HepG2 (cell line): ENCODE data around the gene CYSRT1. TPM values are rescaled to one million over a fixed set of nuclear protein-coding genes. Genes with fewer than 3 reads are reported as not detected.

Experiments
- ARNT ChIP-seq: fragments of 450-650 bp; IDR thresholded peaks from 2 replicates; pipeline ENCODE4 v1.6.1; 2017
- ELF1 ChIP-seq: sonication (generic); formaldehyde crosslinking; IDR thresholded peaks from 2 replicates; pipeline ENCODE4 v1.4.0; 2020; ENCODE audit warnings: missing genetic modification reagents
- HDAC2 ChIP-seq: sonication (generic); formaldehyde crosslinking; IDR thresholded peaks from 2 replicates; pipeline ENCODE4 v1.4.0; 2020; ENCODE audit warnings: missing genetic modification reagents
- KAT7 ChIP-seq: IDR thresholded peaks from 2 replicates; pipeline ENCODE4 v1.6.1; 2018; ENCODE audit warnings: borderline replicate concordance, missing compliant biosample characterization
- KMT2A ChIP-seq: sonication (generic); formaldehyde crosslinking; IDR thresholded peaks from 2 replicates; pipeline ENCODE4 v1.4.0; 2020; ENCODE audit warnings: missing genetic modification reagents
- MTA1 ChIP-seq: sonication (generic); formaldehyde crosslinking; IDR thresholded peaks from 2 replicates; pipeline ENCODE4 v1.4.0; 2020; ENCODE audit warnings: missing genetic modification reagents, mild to moderate bottlenecking, borderline replicate concordance
- NKX3-1 ChIP-seq: sonication (generic); formaldehyde crosslinking; IDR thresholded peaks from 2 replicates; pipeline ENCODE4 v1.5.0; 2020; ENCODE audit warnings: missing genetic modification reagents
- RCOR2 ChIP-seq: IDR thresholded peaks from 2 replicates; pipeline ENCODE4 v1.6.1; 2016; ENCODE audit warnings: missing biosample characterization, missing genetic modification reagents
- SOX13 ChIP-seq, 3 experiments: fragments of 450-650 bp in 1 of 3; sonication (generic) in 1 of 3; formaldehyde crosslinking in 1 of 3; IDR thresholded peaks in 2 of 3; conservative IDR thresholded peaks in 1 of 3; 2 replicates each; pipeline versions ENCODE4 v1.5.0 to v1.6.1; 2016 to 2020; ENCODE audit warnings: antibody characterized with exemption in 1 of 3, mild to moderate bottlenecking in 1 of 3, missing compliant biosample characterization in 1 of 3, missing genetic modification reagents in 1 of 3, moderate library complexity in 1 of 3
- YEATS4 ChIP-seq: sonication (generic); formaldehyde crosslinking; IDR thresholded peaks from 2 replicates; pipeline ENCODE4 v1.4.0; 2020; ENCODE audit warnings: missing genetic modification reagents, borderline replicate concordance
- ZFP90 ChIP-seq: sonication (generic); formaldehyde crosslinking; IDR thresholded peaks from 2 replicates; pipeline ENCODE4 v1.8.0; 2022; ENCODE audit warnings: missing genetic modification reagents, mild to moderate bottlenecking, inconsistent platforms, borderline replicate concordance
- ZNF709 ChIP-seq: sonication (generic); formaldehyde crosslinking; IDR thresholded peaks from 2 replicates; pipeline ENCODE4 v1.5.0; 2020; ENCODE audit warnings: mild to moderate bottlenecking, missing genetic modification reagents
- ZNF772 ChIP-seq: sonication (generic); formaldehyde crosslinking; IDR thresholded peaks from 2 replicates; pipeline ENCODE4 v1.5.0; 2020; ENCODE audit warnings: mild to moderate bottlenecking, missing genetic modification reagents
- polyA plus RNA-seq, 8 experiments: library from polyadenylated mRNA; depleted of rRNA in 3 of 8; stranded (reverse) in 7 of 8; unstranded in 1 of 8; fragments of >200 nt; fragmentation: Illumina TruSeq in 4 of 8; extraction: Trizol in 4 of 8; gene quantifications; 2 replicates each; pipeline versions ENCODE4 v1.2.1 to v1.2.3, GENCODE V29; 2011 to 2016; ENCODE audit warnings: low read depth in 4 of 8, missing spikeins in 1 of 8, mixed read lengths in 1 of 8; ENCODE audit not compliant: insufficient read depth in 1 of 8
- total RNA-seq, 5 experiments: library from RNA; depleted of rRNA; stranded (reverse); fragments of >200 nt; fragmentation: Illumina TruSeq; extraction: Trizol; gene quantifications; 2 replicates each; pipeline ENCODE4 v1.2.3, GENCODE V29; 2016; ENCODE audit warnings: low read depth in 1 of 5
- TF ChIP-seq, protein P1 (sequence below): sonication (generic); formaldehyde crosslinking; IDR thresholded peaks from 2 replicates; pipeline ENCODE4 v1.4.0; 2020; ENCODE audit warnings: mild to moderate bottlenecking, missing genetic modification reagents
- TF ChIP-seq, protein P2 (sequence below): IDR thresholded peaks from 2 replicates; pipeline ENCODE4 v1.6.1; 2016
- TF ChIP-seq, protein P3 (sequence below): sonication (generic); formaldehyde crosslinking; IDR thresholded peaks from 2 replicates; pipeline ENCODE4 v1.5.0; 2020; ENCODE audit warnings: mild to moderate bottlenecking, missing genetic modification reagents, borderline replicate concordance
- TF ChIP-seq, protein P4 (sequence below): sonication (generic); formaldehyde crosslinking; IDR thresholded peaks from 2 replicates; pipeline ENCODE4 v1.5.0; 2020; ENCODE audit warnings: missing genetic modification reagents, mild to moderate bottlenecking, borderline replicate concordance

CYSRT1 gene
- total and polyA plus RNA-seq, 2 of the 13 experiments (the other 11 are each of a cell fraction or from before 2014, with no cell fraction given): 1.5 to 2.1 TPM

DNA sequence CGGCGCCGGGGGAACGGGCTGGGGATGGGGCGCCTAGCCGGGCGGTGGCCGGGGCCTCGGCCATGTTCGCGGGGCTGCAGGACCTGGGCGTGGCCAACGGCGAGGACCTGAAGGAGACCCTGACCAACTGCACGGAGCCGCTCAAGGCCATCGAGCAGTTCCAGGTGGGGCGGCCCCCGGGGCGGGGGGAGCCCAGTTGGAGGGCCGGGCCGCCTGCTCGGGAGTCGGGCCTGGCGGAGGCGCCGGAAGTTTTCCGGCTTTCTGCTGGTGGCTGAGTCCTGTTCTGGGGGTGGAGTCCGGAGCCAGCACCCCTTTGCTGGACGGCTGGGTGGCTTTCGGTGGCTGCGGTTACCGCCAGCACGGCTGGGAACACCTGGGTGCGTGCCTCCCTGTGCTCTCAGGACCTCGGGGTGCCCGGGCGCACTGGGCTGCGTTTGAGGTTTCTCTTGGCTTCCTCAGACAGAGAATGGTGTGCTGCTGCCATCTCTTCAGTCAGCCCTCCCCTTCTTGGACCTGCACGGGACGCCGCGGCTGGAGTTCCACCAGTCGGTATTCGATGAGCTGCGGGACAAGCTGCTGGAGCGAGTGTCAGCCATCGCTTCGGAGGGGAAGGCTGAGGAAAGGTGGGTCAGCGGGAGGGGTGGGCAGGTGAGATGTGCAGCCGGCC is 30.6 kb downstream of the CYSRT1 start (continued):
- TF ChIP-seq, protein P1, sequence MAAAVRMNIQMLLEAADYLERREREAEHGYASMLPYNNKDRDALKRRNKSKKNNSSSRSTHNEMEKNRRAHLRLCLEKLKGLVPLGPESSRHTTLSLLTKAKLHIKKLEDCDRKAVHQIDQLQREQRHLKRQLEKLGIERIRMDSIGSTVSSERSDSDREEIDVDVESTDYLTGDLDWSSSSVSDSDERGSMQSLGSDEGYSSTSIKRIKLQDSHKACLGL: no peak
- TF ChIP-seq MTA1 (CRISPR knock-in tag) (0 out of 2 replicates have a peak, but pooled peaks have one; percentile 17), ZFP90 (no peak), ARNT (no peak), ZNF709 (CRISPR knock-in tag) (no peak), ELF1 (CRISPR knock-in tag) (peak; percentile 24; the same call in 1 of the 2 replicates), KAT7 (CRISPR knock-in tag) (0 out of 2 replicates have a peak, but pooled peaks have one; percentile 17), YEATS4 (CRISPR knock-in tag) (peak; percentile 27), ZNF772 (no peak), RCOR2 (no peak), SOX13 (IDR thresholded peaks at IDR 0.05) (no peak), SOX13 (CRISPR knock-in tag; conservative IDR thresholded peaks at IDR 0.05 in 1 of 2, IDR thresholded peaks at IDR 0.05 in 1 of 2) (no peak), KMT2A (CRISPR knock-in tag) (no peak), HDAC2 (CRISPR knock-in tag) (no peak), NKX3-1 (CRISPR knock-in tag) (no peak)
- TF ChIP-seq, protein P2, sequence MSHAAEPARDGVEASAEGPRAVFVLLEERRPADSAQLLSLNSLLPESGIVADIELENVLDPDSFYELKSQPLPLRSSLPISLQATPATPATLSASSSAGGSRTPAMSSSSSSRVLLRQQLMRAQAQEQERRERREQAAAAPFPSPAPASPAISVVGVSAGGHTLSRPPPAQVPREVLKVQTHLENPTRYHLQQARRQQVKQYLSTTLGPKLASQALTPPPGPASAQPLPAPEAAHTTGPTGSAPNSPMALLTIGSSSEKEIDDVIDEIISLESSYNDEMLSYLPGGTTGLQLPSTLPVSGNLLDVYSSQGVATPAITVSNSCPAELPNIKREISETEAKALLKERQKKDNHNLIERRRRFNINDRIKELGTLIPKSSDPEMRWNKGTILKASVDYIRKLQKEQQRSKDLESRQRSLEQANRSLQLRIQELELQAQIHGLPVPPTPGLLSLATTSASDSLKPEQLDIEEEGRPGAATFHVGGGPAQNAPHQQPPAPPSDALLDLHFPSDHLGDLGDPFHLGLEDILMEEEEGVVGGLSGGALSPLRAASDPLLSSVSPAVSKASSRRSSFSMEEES (CRISPR knock-in tag): no peak
- TF ChIP-seq, protein P3, sequence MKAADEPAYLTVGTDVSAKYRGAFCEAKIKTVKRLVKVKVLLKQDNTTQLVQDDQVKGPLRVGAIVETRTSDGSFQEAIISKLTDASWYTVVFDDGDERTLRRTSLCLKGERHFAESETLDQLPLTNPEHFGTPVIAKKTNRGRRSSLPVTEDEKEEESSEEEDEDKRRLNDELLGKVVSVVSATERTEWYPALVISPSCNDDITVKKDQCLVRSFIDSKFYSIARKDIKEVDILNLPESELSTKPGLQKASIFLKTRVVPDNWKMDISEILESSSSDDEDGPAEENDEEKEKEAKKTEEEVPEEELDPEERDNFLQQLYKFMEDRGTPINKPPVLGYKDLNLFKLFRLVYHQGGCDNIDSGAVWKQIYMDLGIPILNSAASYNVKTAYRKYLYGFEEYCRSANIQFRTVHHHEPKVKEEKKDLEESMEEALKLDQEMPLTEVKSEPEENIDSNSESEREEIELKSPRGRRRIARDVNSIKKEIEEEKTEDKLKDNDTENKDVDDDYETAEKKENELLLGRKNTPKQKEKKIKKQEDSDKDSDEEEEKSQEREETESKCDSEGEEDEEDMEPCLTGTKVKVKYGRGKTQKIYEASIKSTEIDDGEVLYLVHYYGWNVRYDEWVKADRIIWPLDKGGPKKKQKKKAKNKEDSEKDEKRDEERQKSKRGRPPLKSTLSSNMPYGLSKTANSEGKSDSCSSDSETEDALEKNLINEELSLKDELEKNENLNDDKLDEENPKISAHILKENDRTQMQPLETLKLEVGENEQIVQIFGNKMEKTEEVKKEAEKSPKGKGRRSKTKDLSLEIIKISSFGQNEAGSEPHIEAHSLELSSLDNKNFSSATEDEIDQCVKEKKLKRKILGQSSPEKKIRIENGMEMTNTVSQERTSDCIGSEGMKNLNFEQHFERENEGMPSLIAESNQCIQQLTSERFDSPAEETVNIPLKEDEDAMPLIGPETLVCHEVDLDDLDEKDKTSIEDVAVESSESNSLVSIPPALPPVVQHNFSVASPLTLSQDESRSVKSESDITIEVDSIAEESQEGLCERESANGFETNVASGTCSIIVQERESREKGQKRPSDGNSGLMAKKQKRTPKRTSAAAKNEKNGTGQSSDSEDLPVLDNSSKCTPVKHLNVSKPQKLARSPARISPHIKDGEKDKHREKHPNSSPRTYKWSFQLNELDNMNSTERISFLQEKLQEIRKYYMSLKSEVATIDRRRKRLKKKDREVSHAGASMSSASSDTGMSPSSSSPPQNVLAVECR: no peak; the same call in 1 of the 2 replicates
- TF ChIP-seq, protein P4, sequence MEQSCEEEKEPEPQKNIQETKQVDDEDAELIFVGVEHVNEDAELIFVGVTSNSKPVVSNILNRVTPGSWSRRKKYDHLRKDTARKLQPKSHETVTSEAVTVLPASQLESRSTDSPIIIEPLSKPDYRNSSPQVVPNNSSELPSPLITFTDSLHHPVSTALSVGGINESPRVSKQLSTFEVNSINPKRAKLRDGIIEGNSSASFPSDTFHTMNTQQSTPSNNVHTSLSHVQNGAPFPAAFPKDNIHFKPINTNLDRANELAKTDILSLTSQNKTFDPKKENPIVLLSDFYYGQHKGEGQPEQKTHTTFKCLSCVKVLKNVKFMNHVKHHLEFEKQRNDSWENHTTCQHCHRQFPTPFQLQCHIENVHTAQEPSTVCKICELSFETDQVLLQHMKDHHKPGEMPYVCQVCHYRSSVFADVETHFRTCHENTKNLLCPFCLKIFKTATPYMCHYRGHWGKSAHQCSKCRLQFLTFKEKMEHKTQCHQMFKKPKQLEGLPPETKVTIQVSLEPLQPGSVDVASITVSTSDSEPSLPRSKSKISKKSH (CRISPR knock-in tag): 0 out of 2 replicates have a peak, but pooled peaks have one; percentile 21
